Subcutaneous abdominal adipose tissue (tissue), 5 donors: ENCODE data around the gene TMEM25.
"Not testable (repeated sequence)": the region's sequence is repeated elsewhere in the genome, so short reads cannot be mapped to it uniquely, and the experiment has no call there.

Experiments
- H3K27ac ChIP-seq: one replicate; pipeline ENCODE4 v1.7.0; 2013; ENCODE audit warnings: low read depth, mild to moderate bottlenecking, inconsistent platforms, low read length, moderate library complexity
- H3K27me3 ChIP-seq, 5 donors: one replicate each; pipeline ENCODE4 v1.7.0; 2013; ENCODE audit warnings: low read length in 5 of 5, inconsistent platforms in 1 of 5; ENCODE audit not compliant: control insufficient read depth in 5 of 5, insufficient read depth in 4 of 5
- H3K36me3 ChIP-seq, 5 donors: one replicate each; pipeline ENCODE4 v1.7.0; 2013; ENCODE audit warnings: low read length in 5 of 5; ENCODE audit not compliant: control insufficient read depth in 5 of 5, insufficient read depth in 5 of 5
- H3K4me1 ChIP-seq, 5 donors: one replicate each; pipeline ENCODE4 v1.7.0; 2013; ENCODE audit warnings: low read length in 5 of 5, mild to moderate bottlenecking in 3 of 5, moderate library complexity in 1 of 5; ENCODE audit not compliant: control insufficient read depth in 5 of 5, insufficient read depth in 5 of 5
- H3K4me3 ChIP-seq, 5 donors: one replicate each; pipeline ENCODE4 v1.7.0; 2013; ENCODE audit warnings: low read length in 5 of 5, low read depth in 1 of 5
- H3K9ac ChIP-seq, 5 donors: one replicate each; pipeline ENCODE4 v1.7.0; 2013; ENCODE audit warnings: low read length in 5 of 5, mild to moderate bottlenecking in 4 of 5, moderate library complexity in 3 of 5
- H3K9me3 ChIP-seq, 5 donors: one replicate each; pipeline ENCODE4 v1.7.0; 2013; ENCODE audit warnings: low read length in 5 of 5; ENCODE audit not compliant: control insufficient read depth in 5 of 5
- donor health status: healthy.
- donor health status: healthy.
- donor health status: healthy.
- donor health status: healthy.
- donor health status: healthy.

TMEM25 gene

DNA sequence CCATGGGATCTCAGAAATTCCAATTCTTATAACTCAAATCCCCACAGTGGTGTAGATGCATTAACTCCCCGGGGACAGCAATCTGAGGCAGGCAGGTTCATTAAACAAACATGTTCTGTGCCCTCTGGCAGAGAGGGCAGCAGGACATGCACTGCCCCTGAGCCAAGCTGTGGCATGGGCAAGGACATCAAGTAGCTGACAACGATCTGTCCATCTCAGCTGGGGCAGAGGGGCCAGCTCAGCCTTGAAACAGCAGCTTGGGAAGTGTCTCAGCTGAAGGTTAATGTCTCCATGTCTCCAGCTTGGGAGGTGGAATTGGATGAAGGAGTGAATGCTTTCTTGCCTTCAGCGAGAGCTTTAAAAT lies 13.6 kb downstream of the TMEM25 start:
- no peak overlapping the region for H3K4me3 ChIP-seq
- no peak overlapping the region for H3K27ac ChIP-seq
- H3K4me1 ChIP-seq = peaks cover 0 to 6% (median 2%) of the 10 kb centered on the region in 5 donors
- no peaks in the 10 kb centered on the region for H3K9me3 ChIP-seq
- H3K27me3 ChIP-seq = no peaks in the 10 kb centered on the region
- H3K36me3 ChIP-seq = peaks cover 7 to 27% (median 23%) of the 10 kb centered on the region in 5 donors
- no peak overlapping the region for H3K9ac ChIP-seq

DNA sequence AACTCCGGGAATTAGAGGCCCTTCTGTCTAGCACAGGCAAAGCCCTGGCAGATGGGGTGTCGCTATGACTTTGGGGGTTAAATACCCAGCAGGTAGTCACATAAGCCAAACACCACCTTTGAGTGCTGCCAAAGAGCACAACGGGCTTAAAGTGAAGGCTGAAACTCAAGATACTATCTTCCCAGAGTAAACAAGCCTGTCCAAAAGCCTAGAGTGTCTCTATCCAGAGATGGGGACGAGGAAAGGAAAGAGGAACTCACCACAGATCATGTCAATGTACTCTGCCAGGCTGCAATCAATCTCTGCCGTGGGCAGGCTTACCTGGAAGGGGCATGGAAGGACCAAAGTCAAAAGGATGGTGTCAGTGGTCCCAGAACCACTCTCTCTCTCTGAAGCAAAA lies 14.5 kb downstream of the TMEM25 start:
- Histone ChIP-seq H3K9me3 (no peaks in the 10 kb centered on the region), H3K36me3 (peaks cover 7 to 27% (median 23%) of the 10 kb centered on the region in 5 donors), H3K4me3 (no peak overlapping the region), H3K4me1 (peaks cover 0 to 6% (median 2%) of the 10 kb centered on the region in 5 donors), H3K27ac (no peak overlapping the region), H3K27me3 (no peaks in the 10 kb centered on the region), H3K9ac (no peak overlapping the region)

DNA sequence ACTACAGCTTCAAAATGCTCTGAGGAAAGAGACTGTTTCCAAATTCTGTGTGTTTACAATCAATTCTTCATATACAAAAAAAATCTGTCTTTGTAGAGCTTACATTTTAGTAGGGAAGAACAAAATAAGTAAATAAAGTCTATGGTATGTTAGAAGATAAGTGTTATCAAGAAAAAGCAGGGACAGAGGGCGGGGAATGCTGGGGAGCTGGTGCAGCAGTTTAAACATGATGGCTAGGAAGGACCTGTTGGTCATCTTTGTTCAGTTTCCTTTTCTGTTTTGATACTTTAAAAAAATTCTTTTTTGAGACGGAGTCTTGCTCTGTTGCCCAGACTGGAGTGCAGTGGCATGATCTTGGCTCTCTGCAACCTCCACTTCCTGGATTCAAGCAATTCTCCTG lies 16.1 kb downstream of the TMEM25 start:
- Histone ChIP-seq H3K27ac (no peak overlapping the region), H3K4me3 (no peak overlapping the region), H3K9ac (no peak overlapping the region), H3K27me3 (no peaks in the 10 kb centered on the region), H3K36me3 (peaks cover 15 to 39% (median 32%) of the 10 kb centered on the region in 5 donors), H3K9me3 (no peaks in the 10 kb centered on the region), H3K4me1 (peaks cover 0 to 6% (median 2%) of the 10 kb centered on the region in 5 donors)

DNA sequence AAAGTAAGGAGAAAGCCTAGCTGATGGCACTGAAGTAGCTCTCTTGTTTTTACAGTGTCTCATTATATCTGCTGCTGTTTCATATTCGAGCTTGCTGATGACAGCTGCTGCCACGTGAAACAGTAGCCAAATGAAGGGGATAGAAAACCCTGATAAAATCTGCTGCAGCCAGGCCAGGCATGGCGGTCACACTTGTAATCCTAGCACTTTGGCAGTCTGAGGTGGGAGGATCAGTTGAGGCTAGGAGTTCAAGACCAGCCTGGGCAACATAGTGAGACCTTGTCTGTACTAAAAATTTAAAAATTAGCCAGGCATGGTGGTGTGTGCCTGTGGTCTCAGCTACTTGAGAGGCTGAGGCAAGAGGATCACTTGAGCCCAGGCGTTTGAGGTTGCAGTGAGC lies 21.3 kb downstream of the TMEM25 start:
- no peaks in the 10 kb centered on the region for H3K27me3 ChIP-seq

DNA sequence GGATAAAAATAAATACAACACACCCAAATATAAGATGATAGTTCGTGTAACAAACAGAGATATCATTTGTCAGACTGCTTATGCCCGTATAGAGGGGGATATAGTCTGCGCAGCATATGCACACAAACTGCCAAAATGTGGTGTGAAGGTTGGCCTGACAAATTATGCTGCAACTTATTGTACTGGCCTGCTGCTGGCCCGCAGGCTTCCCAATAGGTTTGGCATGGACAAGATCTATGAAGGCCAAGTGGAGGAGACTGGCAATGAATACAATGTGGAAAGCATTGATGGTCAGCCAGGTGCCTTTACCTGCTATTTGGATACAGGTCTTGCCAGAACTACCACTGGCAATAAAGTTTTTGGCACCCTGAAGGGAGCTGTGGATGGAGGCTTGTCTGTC lies 29.8 kb downstream of the TMEM25 start:
- H3K4me3 ChIP-seq = no peak overlapping the region
- H3K4me1 ChIP-seq = peaks cover 0 to 15% (median 10%) of the 10 kb centered on the region in 5 donors
- no peaks in the 10 kb centered on the region for H3K9me3 ChIP-seq
- H3K9ac ChIP-seq = no peak overlapping the region
- no peak overlapping the region for H3K27ac ChIP-seq
- H3K36me3 ChIP-seq = peaks cover 15 to 31% (median 19%) of the 10 kb centered on the region in 5 donors
- no peaks in the 10 kb centered on the region for H3K27me3 ChIP-seq

More for the DNA sequence above, 21.3 kb downstream of the TMEM25 start:
- Histone ChIP-seq H3K27ac (no peak overlapping the region), H3K36me3 (peaks cover 28 to 58% (median 39%) of the 10 kb centered on the region in 5 donors), H3K4me3 (no peak overlapping the region), H3K9ac (no peak overlapping the region), H3K9me3 (no peaks in the 10 kb centered on the region), H3K4me1 (no peaks in the 10 kb centered on the region)

DNA sequence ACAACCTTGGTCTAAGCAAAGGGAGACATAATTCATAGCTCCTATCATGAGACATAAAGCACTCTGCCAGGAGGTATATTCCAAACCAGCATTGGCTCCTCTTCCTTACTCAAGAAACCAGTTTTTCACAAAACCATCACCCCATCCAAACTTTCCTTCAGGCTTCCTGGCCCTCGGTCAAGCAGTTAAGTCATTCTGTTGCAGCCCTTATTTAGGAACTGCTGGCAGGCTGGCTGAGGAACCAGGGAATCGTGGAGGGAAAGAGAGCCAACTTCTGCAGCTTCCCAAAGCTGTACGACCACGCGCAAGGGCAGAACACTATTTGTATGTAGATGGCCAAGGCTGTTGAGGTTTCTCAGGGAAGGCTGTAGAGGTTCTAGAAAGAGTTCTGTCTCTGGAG lies 34.1 kb downstream of the TMEM25 start:
- Histone ChIP-seq H3K4me3 (peak overlapping the region in 4 of 5 donors; percentile 30 to 44 (median 43)), H3K9ac (no peak overlapping the region), H3K36me3 (peaks cover 0 to 1% (median 0%) of the 10 kb centered on the region in 5 donors), H3K27me3 (no peaks in the 10 kb centered on the region), H3K9me3 (no peaks in the 10 kb centered on the region), H3K27ac (no peak overlapping the region), H3K4me1 (peaks cover 0 to 15% (median 11%) of the 10 kb centered on the region in 5 donors)

DNA sequence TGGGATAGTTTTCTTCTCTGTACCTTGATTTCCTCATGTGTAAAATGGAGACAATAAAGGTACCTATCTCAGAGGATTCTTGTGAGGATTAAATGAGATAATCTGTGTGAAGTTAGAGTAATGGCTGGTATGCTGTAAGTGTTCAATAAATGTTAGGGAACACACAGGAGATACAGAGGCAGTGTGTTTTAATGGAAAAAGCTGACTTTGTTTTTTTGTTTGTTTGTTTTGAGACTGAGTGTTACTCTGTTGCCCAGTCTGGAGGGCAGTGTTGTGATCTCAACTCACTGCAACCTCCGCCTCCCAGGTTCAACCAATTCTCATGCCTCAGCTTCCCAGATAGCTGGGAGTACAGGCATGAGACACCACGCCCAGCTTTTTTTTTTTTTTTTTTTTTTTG lies 38.7 kb downstream of the TMEM25 start:
- H3K9ac ChIP-seq = no peak overlapping the region
- no peak overlapping the region for H3K27ac ChIP-seq
- H3K36me3 ChIP-seq = no peaks in the 10 kb centered on the region
- H3K4me3 ChIP-seq = no peak overlapping the region
- H3K4me1 ChIP-seq = peaks cover 6 to 38% (median 35%) of the 10 kb centered on the region in 5 donors
- no peaks in the 10 kb centered on the region for H3K9me3 ChIP-seq
- H3K27me3 ChIP-seq = no peaks in the 10 kb centered on the region

DNA sequence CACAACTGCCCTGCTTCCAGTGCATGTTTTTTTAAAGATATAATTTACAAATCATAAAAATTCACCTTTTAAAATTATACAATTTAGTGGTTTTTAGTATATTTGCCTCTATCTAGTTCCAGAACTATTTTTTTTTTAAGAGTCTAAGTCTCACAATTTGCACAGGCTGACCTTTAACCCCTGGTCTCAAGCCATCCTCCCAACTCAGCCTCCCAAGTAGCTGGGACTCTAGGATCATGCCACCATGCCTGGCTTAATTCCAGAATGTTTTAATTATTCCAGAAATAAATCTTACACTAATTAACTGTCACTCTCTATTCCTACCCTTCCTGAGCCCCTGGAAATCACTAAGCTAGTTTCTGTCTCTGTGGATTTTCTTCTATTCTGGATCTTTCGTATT lies 39.8 kb downstream of the TMEM25 start:
- H3K27me3 ChIP-seq = no peaks in the 10 kb centered on the region
- no peak overlapping the region for H3K27ac ChIP-seq
- H3K4me1 ChIP-seq = peaks cover 7 to 38% (median 36%) of the 10 kb centered on the region in 5 donors
- H3K9ac ChIP-seq = no peak overlapping the region
- no peaks in the 10 kb centered on the region for H3K9me3 ChIP-seq
- H3K36me3 ChIP-seq = no peaks in the 10 kb centered on the region
- H3K4me3 ChIP-seq = no peak overlapping the region

DNA sequence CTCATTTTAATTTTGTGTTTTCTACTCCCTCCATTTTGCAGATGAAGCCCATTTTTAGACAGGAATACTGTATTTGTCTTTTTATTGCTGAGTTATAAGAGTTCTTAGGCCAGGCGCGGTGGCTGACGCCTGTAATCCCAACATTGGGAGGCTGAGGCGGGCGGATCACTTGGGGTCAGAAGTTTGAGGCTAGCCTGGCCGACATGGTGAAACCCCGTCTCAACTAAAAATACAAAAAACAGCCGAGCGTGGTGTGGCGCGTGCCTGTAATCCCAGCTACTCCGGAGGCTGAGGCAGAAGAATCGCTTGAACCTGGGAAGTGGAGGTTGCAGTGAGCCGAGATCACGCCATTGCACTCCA lies 40.7 kb downstream of the TMEM25 start:
- H3K36me3 ChIP-seq, H3K27me3 ChIP-seq, H3K9me3 ChIP-seq: not testable (repeated sequence)
- Histone ChIP-seq H3K9ac (peak overlapping the region in 4 of 5 donors; percentile 48 to 62 (median 59)), H3K4me3 (peak overlapping the region; percentile 79 to 97 (median 96)), H3K4me1 (peaks cover 7 to 41% (median 38%) of the 10 kb centered on the region in 5 donors), H3K27ac (peak overlapping the region; percentile 97)

DNA sequence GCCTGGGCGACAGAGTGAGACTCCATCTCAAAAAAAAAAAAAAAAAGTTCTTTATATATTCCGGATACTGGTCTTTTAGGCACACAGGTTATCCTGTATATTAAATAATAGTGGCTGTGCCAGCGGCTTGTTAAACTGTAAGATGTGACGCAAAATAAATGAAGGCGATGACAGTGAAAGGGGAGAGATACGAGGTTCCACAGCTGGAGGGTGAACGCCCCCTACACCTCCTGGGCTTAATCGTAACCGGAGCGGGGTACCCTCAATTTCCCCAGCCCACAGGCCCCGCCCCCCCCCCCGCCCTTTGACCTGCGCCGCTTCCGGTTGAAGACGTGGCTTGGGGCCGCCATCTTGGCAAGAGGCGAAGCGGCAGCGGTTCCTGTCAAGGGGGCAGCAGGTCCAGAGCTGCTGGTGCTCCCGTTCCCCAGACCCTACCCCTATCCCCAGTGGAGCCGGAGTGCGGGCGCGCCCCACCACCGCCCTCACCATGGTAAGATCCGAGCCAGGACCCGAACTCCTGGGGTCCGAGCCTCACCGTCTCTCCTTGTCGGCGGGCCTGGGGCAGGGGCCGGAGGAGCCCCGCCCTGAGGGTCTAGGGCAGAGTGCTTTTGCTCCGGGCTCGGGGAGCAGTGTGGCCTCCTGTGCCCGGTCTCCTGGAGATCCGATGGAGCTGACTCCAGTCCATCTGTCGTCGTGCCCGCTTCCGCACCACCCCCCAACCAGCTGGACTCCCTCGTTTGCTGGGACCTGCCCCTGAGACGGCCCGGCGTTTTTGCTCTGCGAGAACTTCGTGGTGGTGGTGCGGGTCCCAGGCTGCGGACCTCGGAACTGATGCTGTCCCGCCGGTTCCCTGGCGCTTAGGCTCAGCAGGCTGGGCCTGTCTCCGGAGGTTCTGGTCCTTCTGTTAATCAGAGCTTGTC lies 41.3 kb downstream of the TMEM25 start, which contains the start of gene ARCN1:
Gene ARCN1 (plus strand): TSS at position 349 of the 920 bp plus-strand sequence. CDS start 139 bp downstream, at position 488.
- Histone ChIP-seq H3K27ac (peak within 1 kb of the TSS; percentile 97), H3K4me3 (peak within 1 kb of the TSS; percentile 79 to 97 (median 96)), H3K9me3 (no peaks in the 10 kb centered on the region), H3K27me3 (no peaks in the 10 kb centered on the region), H3K4me1 (peaks cover 7 to 48% (median 44%) of the 10 kb centered on the region in 5 donors), H3K9ac (peak within 1 kb of the TSS; percentile 95 to 99 (median 99)), H3K36me3 (no peaks in the 10 kb centered on the region)
